SK-N-SH (cell line): Measurements from ENCODE around the gene NUP35. TPM values are rescaled to one million over a fixed set of nuclear protein-coding genes. Genes with fewer than 3 reads are reported as not detected.
A peak's percentile ranks its signal among the peaks of the same experiment; 100 is the strongest.

ENCODE experiments used
- CTCF ChIA-PET: fragments of 300-600, 350-600 bp; formaldehyde crosslinking; extraction: SDS; loops from one replicate; lab custom pipeline; 2021; lab: Yijun Ruan, JAX
- POLR2A ChIA-PET: fragments of 350-600 bp; sonication (Branson Sonifier 250); formaldehyde crosslinking; extraction: SDS; loops from one replicate; lab custom pipeline; 2020; ENCODE audit warnings: antibody characterized with exemption, inconsistent platforms; lab: Yijun Ruan, JAX
- DNase-seq: peaks from one replicate; pipeline ENCODE4 v3.0.0; 2012
- H2AFZ ChIP-seq: fragments of 200-600 bp; sonication (generic); 2 replicates; pipeline ENCODE4 v1.8.1; 2016; ENCODE audit warnings: antibody characterized with exemption, mild to moderate bottlenecking, low read depth
- H3F3A ChIP-seq: fragments of 200-600 bp; sonication (generic); replicated peaks from 2 replicates; pipeline ENCODE3; 2016; ENCODE audit warnings: antibody characterized with exemption, mild to moderate bottlenecking; ENCODE audit not compliant: insufficient read depth
- H3K27ac ChIP-seq, 2 experiments: fragments of 200-500 bp in 1 of 2; fragments of 200-600 bp in 1 of 2; sonication (Bioruptor generic) in 1 of 2; sonication (generic), shearing (Covaris generic) in 1 of 2; 2 replicates each; pipeline versions ENCODE4 v1.5.1 to v1.6.1; 2014 to 2016; ENCODE audit warnings: low read depth in 2 of 2, inconsistent platforms in 1 of 2, low read length in 1 of 2, mild to moderate bottlenecking in 1 of 2, mixed read lengths in 1 of 2
- H3K27me3 ChIP-seq: fragments of 200-600 bp; sonication (generic), shearing (Covaris generic); 2 replicates; pipeline ENCODE4 v1.6.1; 2016; ENCODE audit warnings: mixed run types; ENCODE audit not compliant: insufficient read depth
- H3K36me3 ChIP-seq, 2 experiments: fragments of 200-500 bp in 1 of 2; fragments of 200-600 bp in 1 of 2; sonication (Bioruptor generic) in 1 of 2; sonication (generic) in 1 of 2; replicated peaks in 1 of 2; 2 replicates each; pipeline versions ENCODE3 to v1.5.1; 2014 to 2016; ENCODE audit warnings: low read length in 1 of 2, mild to moderate bottlenecking in 1 of 2; ENCODE audit not compliant: insufficient read depth in 2 of 2, control insufficient read depth in 1 of 2
- H3K4me1 ChIP-seq, 2 experiments: fragments of 200-500 bp in 1 of 2; fragments of 200-600 bp in 1 of 2; sonication (Bioruptor generic) in 1 of 2; sonication (generic), shearing (Covaris generic) in 1 of 2; 2 replicates each; pipeline versions ENCODE4 v1.5.1 to v1.6.1; 2014 to 2016; ENCODE audit warnings: low read depth in 1 of 2, low read length in 1 of 2, mixed run types in 1 of 2; ENCODE audit not compliant: insufficient read depth in 2 of 2, control insufficient read depth in 1 of 2
- H3K4me2 ChIP-seq: fragments of 200-600 bp; sonication (generic), shearing (Covaris generic); 2 replicates; pipeline ENCODE4 v1.6.1; 2017; ENCODE audit warnings: mixed run types
- H3K4me3 ChIP-seq, 2 experiments: fragments of 200-500 bp in 1 of 2; fragments of 200-600 bp in 1 of 2; sonication (Bioruptor generic) in 1 of 2; sonication (generic), shearing (Covaris generic) in 1 of 2; 2 replicates each; pipeline versions ENCODE4 v1.5.1 to v1.8.1; 2014 to 2016; ENCODE audit warnings: low read depth in 2 of 2, inconsistent platforms in 1 of 2, low read length in 1 of 2, mild to moderate bottlenecking in 1 of 2, mixed read lengths in 1 of 2, moderate library complexity in 1 of 2
- H3K79me2 ChIP-seq: fragments of 200-600 bp; sonication (generic); 2 replicates; pipeline ENCODE4 v1.8.1; 2017; ENCODE audit warnings: mild to moderate bottlenecking; ENCODE audit not compliant: insufficient read depth
- H3K9ac ChIP-seq: fragments of 200-600 bp; sonication (generic); 2 replicates; pipeline ENCODE4 v1.6.1; 2017; ENCODE audit warnings: mixed run types
- H3K9me2 ChIP-seq: fragments of 200-600 bp; sonication (generic); 2 replicates; pipeline ENCODE4 v1.6.1; 2017; ENCODE audit warnings: mixed run types
- H3K9me3 ChIP-seq: fragments of 200-600 bp; sonication (generic); 2 replicates; pipeline ENCODE4 v1.6.1; 2017; ENCODE audit warnings: mixed run types, mild to moderate bottlenecking, moderate library complexity
- H4K20me1 ChIP-seq: fragments of 200-600 bp; sonication (generic); 2 replicates; pipeline ENCODE4 v1.6.1; 2017; ENCODE audit warnings: mild to moderate bottlenecking, mixed run types; ENCODE audit not compliant: insufficient read depth
- CHD2 ChIP-seq: fragments of 150-350 bp; IDR thresholded peaks from 2 replicates; pipeline ENCODE4 v1.6.1; 2018; ENCODE audit warnings: low read length; ENCODE audit not compliant: partially characterized antibody
- ELF1 ChIP-seq: IDR thresholded peaks from 2 replicates; pipeline ENCODE4 v1.4.0; 2012
- EZH2phosphoT487 ChIP-seq: fragments of 200-600 bp; sonication (generic); IDR thresholded peaks from 2 replicates; pipeline ENCODE4 v1.6.1; 2017; ENCODE audit warnings: low read depth, mixed run types, mild to moderate bottlenecking, antibody characterized with exemption, moderate library complexity, borderline replicate concordance
- FOXJ3 ChIP-seq: sonication (generic); formaldehyde crosslinking; IDR thresholded peaks from 2 replicates; pipeline ENCODE4 v1.5.1; 2020; ENCODE audit warnings: mild to moderate bottlenecking, missing genetic modification reagents
- FOXM1 ChIP-seq: IDR thresholded peaks from 2 replicates; pipeline ENCODE4 v1.4.0; 2012; ENCODE audit warnings: low read depth, mild to moderate bottlenecking
- GATA2 ChIP-seq: sonication (generic); formaldehyde crosslinking; IDR thresholded peaks from 2 replicates; pipeline ENCODE4 v1.5.0; 2020; ENCODE audit warnings: mild to moderate bottlenecking, missing genetic modification reagents
- RAD21 ChIP-seq: IDR thresholded peaks from 2 replicates; pipeline ENCODE4 v1.6.1; 2012; ENCODE audit warnings: mild to moderate bottlenecking, low read length
- RFX5 ChIP-seq: IDR thresholded peaks from 2 replicates; pipeline ENCODE4 v1.6.1; 2012; ENCODE audit warnings: mild to moderate bottlenecking, improper control_type of control experiment, low read length
- SIN3A ChIP-seq: IDR thresholded peaks from 2 replicates; pipeline ENCODE4 v1.6.1; 2012; ENCODE audit warnings: low read depth, mild to moderate bottlenecking, low read length, moderate library complexity, borderline replicate concordance
- TCF12 ChIP-seq: IDR thresholded peaks from 2 replicates; pipeline ENCODE4 v1.4.0; 2012
- WGBS: methylation state at CpG from one replicate; pipeline ENCODE4 v1.1.6; 2017; ENCODE audit warnings: low lambda C conversion rate; 5-methylcytosine and 5-hydroxymethylcytosine counted together
- polyA plus RNA-seq, 3 experiments: library from polyadenylated mRNA; depleted of rRNA; stranded (reverse); fragments of >200 nt; gene quantifications; 2 replicates each; pipeline ENCODE4 v1.2.3, GENCODE V29; 2012
- TF ChIP-seq, protein P1 (sequence below): IDR thresholded peaks from 2 replicates; pipeline ENCODE4; 2012
- TF ChIP-seq, protein P2 (sequence below): IDR thresholded peaks from 2 replicates; pipeline ENCODE4 v1.4.0; 2012; ENCODE audit warnings: low read depth, borderline replicate concordance
- TF ChIP-seq, protein P3 (sequence below): fragments of 150-350 bp; IDR thresholded peaks from 2 replicates; pipeline ENCODE4 v1.6.1; 2017; ENCODE audit warnings: antibody characterized with exemption, low read length, low read depth, borderline replicate concordance
- TF ChIP-seq, protein P4 (sequence below): IDR thresholded peaks from 2 replicates; pipeline ENCODE4 v1.6.1; 2012; ENCODE audit warnings: mild to moderate bottlenecking, low read depth, low read length, moderate library complexity

The NUP35 gene
- polyA plus RNA-seq, 1 of the 3 experiments (the other 2 are of a cell fraction), result 9.1 TPM

DNA sequence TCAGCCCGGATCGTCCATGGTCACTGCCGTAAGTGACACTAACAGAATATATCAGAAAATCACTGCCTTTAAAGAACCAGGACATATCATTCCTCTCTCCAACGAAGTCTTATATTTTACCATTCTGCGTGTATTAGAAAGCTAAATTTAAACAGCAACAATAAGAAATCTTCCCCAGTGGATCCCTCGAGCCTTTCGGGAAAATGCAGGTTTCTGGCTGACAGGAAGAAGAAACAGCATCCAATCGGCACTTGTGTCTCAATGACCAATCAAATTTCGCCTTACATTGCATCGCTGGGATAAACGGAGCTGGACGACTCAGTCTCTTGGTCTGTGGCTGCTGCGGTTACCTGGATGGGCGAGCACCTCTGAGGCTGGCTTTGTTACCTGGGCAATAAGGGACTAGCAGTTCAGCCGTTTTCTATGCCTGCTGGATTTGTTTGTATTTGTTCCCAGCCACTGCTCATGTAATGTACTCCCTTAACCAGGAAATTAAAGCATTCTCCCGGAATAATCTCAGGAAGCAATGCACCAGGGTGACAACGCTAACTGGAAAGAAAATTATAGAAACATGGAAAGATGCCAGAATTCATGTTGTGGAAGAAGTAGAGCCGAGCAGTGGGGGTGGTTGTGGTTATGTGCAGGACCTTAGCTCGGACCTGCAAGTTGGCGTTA is 45.6 kb upstream of the NUP35 start, which contains the start of gene DUSP19 (continued):
- TF ChIP-seq, protein P1, sequence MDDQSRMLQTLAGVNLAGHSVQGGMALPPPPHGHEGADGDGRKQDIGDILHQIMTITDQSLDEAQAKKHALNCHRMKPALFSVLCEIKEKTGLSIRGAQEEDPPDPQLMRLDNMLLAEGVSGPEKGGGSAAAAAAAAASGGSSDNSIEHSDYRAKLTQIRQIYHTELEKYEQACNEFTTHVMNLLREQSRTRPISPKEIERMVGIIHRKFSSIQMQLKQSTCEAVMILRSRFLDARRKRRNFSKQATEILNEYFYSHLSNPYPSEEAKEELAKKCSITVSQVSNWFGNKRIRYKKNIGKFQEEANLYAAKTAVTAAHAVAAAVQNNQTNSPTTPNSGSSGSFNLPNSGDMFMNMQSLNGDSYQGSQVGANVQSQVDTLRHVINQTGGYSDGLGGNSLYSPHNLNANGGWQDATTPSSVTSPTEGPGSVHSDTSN, result no peak
- TF ChIP-seq RAD21 (no peak), ELF1 (peak; percentile 64; the same call in 1 of the 2 replicates), RFX5 (peak; percentile 74; the same call in 1 of the 2 replicates), SIN3A (peak; percentile 69; the same call in 1 of the 2 replicates), FOXM1 (no peak), TCF12 (peak; percentile 27; the same call in 1 of the 2 replicates), CHD2 (no peak), EZH2phosphoT487 (no peak), FOXJ3 (no peak)
- TF ChIP-seq, protein P2, sequence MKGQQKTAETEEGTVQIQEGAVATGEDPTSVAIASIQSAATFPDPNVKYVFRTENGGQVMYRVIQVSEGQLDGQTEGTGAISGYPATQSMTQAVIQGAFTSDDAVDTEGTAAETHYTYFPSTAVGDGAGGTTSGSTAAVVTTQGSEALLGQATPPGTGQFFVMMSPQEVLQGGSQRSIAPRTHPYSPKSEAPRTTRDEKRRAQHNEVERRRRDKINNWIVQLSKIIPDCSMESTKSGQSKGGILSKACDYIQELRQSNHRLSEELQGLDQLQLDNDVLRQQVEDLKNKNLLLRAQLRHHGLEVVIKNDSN, result no peak

DNA sequence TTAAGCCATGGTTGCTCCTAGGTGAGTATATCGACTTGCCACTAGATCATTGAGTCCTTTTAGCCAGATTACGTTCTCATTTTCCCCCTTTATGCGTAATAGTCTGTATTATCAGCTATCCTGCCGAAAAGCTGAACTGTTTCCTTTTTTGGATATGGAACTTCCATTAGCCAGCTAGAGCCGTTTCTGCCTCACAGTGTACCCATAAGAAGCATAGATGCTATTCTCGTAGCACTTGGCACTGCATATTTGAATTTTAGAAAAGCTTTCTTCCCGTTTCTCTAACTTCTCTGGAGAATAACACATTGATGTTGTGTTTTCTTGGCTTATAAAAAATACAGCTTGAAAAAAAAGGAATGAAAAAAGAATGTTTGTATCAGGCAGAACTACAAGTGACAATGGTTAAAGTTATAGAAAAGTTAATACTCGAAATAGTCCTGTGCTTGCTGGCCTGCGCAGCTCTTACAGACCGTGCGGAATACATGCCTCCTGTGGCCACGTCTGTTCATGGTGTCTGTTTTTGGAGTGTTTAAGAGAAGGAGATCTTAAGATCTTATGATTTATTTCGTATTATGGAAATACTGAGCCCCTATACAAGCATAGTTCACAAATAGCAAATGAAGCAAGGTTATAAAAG is 45.0 kb upstream of the NUP35 start:
- TF ChIP-seq, protein P2, result no peak
- TF ChIP-seq FOXM1, result no peak
- no peak for TF ChIP-seq RFX5
- TF ChIP-seq, protein P3, sequence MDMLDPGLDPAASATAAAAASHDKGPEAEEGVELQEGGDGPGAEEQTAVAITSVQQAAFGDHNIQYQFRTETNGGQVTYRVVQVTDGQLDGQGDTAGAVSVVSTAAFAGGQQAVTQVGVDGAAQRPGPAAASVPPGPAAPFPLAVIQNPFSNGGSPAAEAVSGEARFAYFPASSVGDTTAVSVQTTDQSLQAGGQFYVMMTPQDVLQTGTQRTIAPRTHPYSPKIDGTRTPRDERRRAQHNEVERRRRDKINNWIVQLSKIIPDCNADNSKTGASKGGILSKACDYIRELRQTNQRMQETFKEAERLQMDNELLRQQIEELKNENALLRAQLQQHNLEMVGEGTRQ, result no peak
- TF ChIP-seq ELF1, result no peak
- TF ChIP-seq, protein P4, sequence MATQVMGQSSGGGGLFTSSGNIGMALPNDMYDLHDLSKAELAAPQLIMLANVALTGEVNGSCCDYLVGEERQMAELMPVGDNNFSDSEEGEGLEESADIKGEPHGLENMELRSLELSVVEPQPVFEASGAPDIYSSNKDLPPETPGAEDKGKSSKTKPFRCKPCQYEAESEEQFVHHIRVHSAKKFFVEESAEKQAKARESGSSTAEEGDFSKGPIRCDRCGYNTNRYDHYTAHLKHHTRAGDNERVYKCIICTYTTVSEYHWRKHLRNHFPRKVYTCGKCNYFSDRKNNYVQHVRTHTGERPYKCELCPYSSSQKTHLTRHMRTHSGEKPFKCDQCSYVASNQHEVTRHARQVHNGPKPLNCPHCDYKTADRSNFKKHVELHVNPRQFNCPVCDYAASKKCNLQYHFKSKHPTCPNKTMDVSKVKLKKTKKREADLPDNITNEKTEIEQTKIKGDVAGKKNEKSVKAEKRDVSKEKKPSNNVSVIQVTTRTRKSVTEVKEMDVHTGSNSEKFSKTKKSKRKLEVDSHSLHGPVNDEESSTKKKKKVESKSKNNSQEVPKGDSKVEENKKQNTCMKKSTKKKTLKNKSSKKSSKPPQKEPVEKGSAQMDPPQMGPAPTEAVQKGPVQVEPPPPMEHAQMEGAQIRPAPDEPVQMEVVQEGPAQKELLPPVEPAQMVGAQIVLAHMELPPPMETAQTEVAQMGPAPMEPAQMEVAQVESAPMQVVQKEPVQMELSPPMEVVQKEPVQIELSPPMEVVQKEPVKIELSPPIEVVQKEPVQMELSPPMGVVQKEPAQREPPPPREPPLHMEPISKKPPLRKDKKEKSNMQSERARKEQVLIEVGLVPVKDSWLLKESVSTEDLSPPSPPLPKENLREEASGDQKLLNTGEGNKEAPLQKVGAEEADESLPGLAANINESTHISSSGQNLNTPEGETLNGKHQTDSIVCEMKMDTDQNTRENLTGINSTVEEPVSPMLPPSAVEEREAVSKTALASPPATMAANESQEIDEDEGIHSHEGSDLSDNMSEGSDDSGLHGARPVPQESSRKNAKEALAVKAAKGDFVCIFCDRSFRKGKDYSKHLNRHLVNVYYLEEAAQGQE, result no peak
- TF ChIP-seq GATA2 (CRISPR knock-in tag), result no peak
- TF ChIP-seq, all 33 proteins: peak for 0
- Histone ChIP-seq H3K36me3 (no peaks in the 10 kb centered on the region), H3K9ac (peak overlapping the region; percentile 72), H2AFZ (peak overlapping the region; percentile 98), H3K27me3 (no peaks in the 10 kb centered on the region), H3K9me3 (no peaks in the 10 kb centered on the region), H3K79me2 (no peaks in the 10 kb centered on the region; the same call in 1 of the 2 replicates), H3K9me2 (no peaks in the 10 kb centered on the region), H3K4me2 (peak overlapping the region; percentile 81), H3F3A (peaks cover 4% of the 10 kb centered on the region), H3K4me1 (peaks cover 0 to 2% of the 10 kb centered on the region in 2 experiments; a peak in 2 of 4 replicates), H3K4me3 (peak overlapping the region; percentile 69 to 82), H4K20me1 (no peaks in the 10 kb centered on the region), H3K27ac (peak overlapping the region; percentile 52 to 85; a peak in 3 of 4 replicates)
- CTCF ChIA-PET, result interaction anchor here (0.6 to 1.1 kb wide), 3 partner anchors 10 to 14 kb away, joined by 3 to 5 read pairs (median 3); no protein-coding TSS in a partner anchor
- 42% methylated on average over 13 of the region's 13 CpGs for WGBS
- no peak for DNase-seq
- POLR2A ChIA-PET, result interaction anchor here (0.6 to 1.5 kb wide), 4 partner anchors 18 to 1248 kb away, joined by 3 to 13 read pairs (median 4); partner anchors contain the start of gene NUP35
